Epidermal melanocyte (primary cell): ENCODE data around the gene P3H3.
"Not testable (repeated sequence)": the region's sequence is repeated elsewhere in the genome, so short reads cannot be mapped to it uniquely, and the experiment has no call there.

Source experiments
- DNase-seq: peaks from one replicate; pipeline ENCODE4 v3.0.0; 2011; ENCODE audit warnings: low spot score; ENCODE audit not compliant: insufficient read length

P3H3 gene

GRCh38 chr12:6888360-6888759, 60.2 kb downstream of the P3H3 start:
- no peak for DNase-seq

GRCh38 chr12:6888794-6889193, 60.6 kb downstream of the P3H3 start:
- DNase-seq = not testable (repeated sequence)
